Stimulated activated CD4-positive, alpha-beta T cell treated with anti-CD3 and anti-CD28 coated beads, TNF-alpha, amount 100 ng/mL, for 1 hour (primary cell): ENCODE results near the gene SUDS3.
A peak's percentile ranks its signal among the peaks of the same experiment; 100 is the strongest.
"Not testable (repeated sequence)": the region's sequence is repeated elsewhere in the genome, so short reads cannot be mapped to it uniquely, and the experiment has no call there.

Experiments
- DNase-seq, 3 donors: peaks; one replicate each; pipeline ENCODE4 v3.0.0-alpha.2; 2020; ENCODE audit warnings: low read depth in 3 of 3, low spot score in 1 of 3

The SUDS3 gene

GRCh38 chr12:118397708-118398440 is 21.5 kb downstream of the SUDS3 start:
- DNase-seq, result no peak

- no peak for DNase-seq
Observed at GRCh38 chr12:118398524-118398923, 22.2 kb downstream of the SUDS3 start.

GRCh38 chr12:118398940-118399339 is 22.6 kb downstream of the SUDS3 start:
- no peak for DNase-seq

GRCh38 chr12:118402251-118402650 is 25.9 kb downstream of the SUDS3 start:
- no peak for DNase-seq

GRCh38 chr12:118404876-118405521 is 28.6 kb downstream of the SUDS3 start:
- peak in 1 of 3 donors; percentile 24 for DNase-seq

GRCh38 chr12:118408241-118408640 is 31.9 kb downstream of the SUDS3 start:
- DNase-seq, result not testable (repeated sequence)

GRCh38 chr12:118409834-118410233 is 33.5 kb downstream of the SUDS3 start:
- no peak for DNase-seq

GRCh38 chr12:118417942-118418341 is 41.6 kb downstream of the SUDS3 start:
- DNase-seq, result no peak

GRCh38 chr12:118418385-118419057 is 42.2 kb downstream of the SUDS3 start:
- no peak for DNase-seq

GRCh38 chr12:118420673-118421072 is 44.3 kb downstream of the SUDS3 start:
- no peak for DNase-seq

GRCh38 chr12:118424884-118425283 is 48.5 kb downstream of the SUDS3 start:
- no peak for DNase-seq

GRCh38 chr12:118425364-118425763 is 49.0 kb downstream of the SUDS3 start:
- no peak for DNase-seq

- DNase-seq, result no peak
Observed at GRCh38 chr12:118427819-118428218, 51.5 kb downstream of the SUDS3 start.

- no peak for DNase-seq
Observed at GRCh38 chr12:118428643-118429042, 52.3 kb downstream of the SUDS3 start.

GRCh38 chr12:118429688-118430383 is 53.5 kb downstream of the SUDS3 start:
- DNase-seq, result no peak

- no peak for DNase-seq
Observed at GRCh38 chr12:118430516-118430915, 54.2 kb downstream of the SUDS3 start.

GRCh38 chr12:118432812-118433545 is 56.6 kb downstream of the SUDS3 start:
- no peak for DNase-seq

GRCh38 chr12:118436002-118436730 is 59.8 kb downstream of the SUDS3 start:
- no peak for DNase-seq

- DNase-seq, result no peak
Observed at GRCh38 chr12:118436986-118437385, 60.6 kb downstream of the SUDS3 start.

- no peak for DNase-seq
Observed at GRCh38 chr12:118439068-118439467, 62.7 kb downstream of the SUDS3 start.
